SK-N-MC (cell line): ENCODE results near the gene TMCO5A.

Source experiments
- EZH2 ChIP-seq: fragments of 200-600 bp; sonication (generic); IDR thresholded peaks from one replicate; pipeline ENCODE4 v1.6.1; 2017; ENCODE audit warnings: antibody characterized with exemption
- FOXP2 ChIP-seq: optimal IDR thresholded peaks from 2 replicates; pipeline ENCODE3; 2011; ENCODE audit warnings: mild to moderate bottlenecking, moderate library complexity; ENCODE audit not compliant: insufficient read depth; ENCODE audit errors: extremely low read length, control extremely low read depth

- TF ChIP-seq FOXP2 (no peak), EZH2 (no peak)
Observed at GRCh38 chr15:37979671-37980409, 45.4 kb downstream of the TMCO5A start.
